HepG2 (cell line): Measurements from ENCODE around the gene MED9. TPM values are rescaled to one million over a fixed set of nuclear protein-coding genes. Genes with fewer than 3 reads are reported as not detected.
A peak's percentile ranks its signal among the peaks of the same experiment; 100 is the strongest.

ENCODE experiments used
- E2F2 ChIP-seq: sonication (generic); formaldehyde crosslinking; IDR thresholded peaks from 2 replicates; pipeline ENCODE4 v1.4.0; 2020; ENCODE audit warnings: missing genetic modification reagents, borderline replicate concordance
- ERF ChIP-seq: IDR thresholded peaks from 2 replicates; pipeline ENCODE4 v1.6.1; 2018; ENCODE audit warnings: missing biosample characterization, missing genetic modification reagents
- ETV6 ChIP-seq: sonication (generic); formaldehyde crosslinking; conservative IDR thresholded peaks from 2 replicates; pipeline ENCODE4 v1.4.0; 2020; ENCODE audit warnings: missing genetic modification reagents
- FOXO1 ChIP-seq: sonication (generic); formaldehyde crosslinking; IDR thresholded peaks from 2 replicates; pipeline ENCODE4 v1.4.0; 2020; ENCODE audit warnings: missing genetic modification reagents
- HMG20B ChIP-seq: conservative IDR thresholded peaks from 2 replicates; pipeline ENCODE4 v1.6.1; 2016; ENCODE audit warnings: missing genetic modification reagents, missing compliant biosample characterization
- HOXA3 ChIP-seq: sonication (generic); formaldehyde crosslinking; IDR thresholded peaks from 2 replicates; pipeline ENCODE4 v1.5.0; 2020; ENCODE audit warnings: missing genetic modification reagents
- KMT2A ChIP-seq: sonication (generic); formaldehyde crosslinking; IDR thresholded peaks from 2 replicates; pipeline ENCODE4 v1.4.0; 2020; ENCODE audit warnings: missing genetic modification reagents
- PPARG ChIP-seq: conservative IDR thresholded peaks from 2 replicates; pipeline ENCODE4 v1.6.1; 2016; ENCODE audit warnings: missing biosample characterization, missing genetic modification reagents
- RARA ChIP-seq: IDR thresholded peaks from 2 replicates; pipeline ENCODE4 v1.6.1; 2016; ENCODE audit warnings: missing genetic modification reagents, missing compliant biosample characterization
- SMAD9 ChIP-seq: sonication (generic); formaldehyde crosslinking; IDR thresholded peaks from 2 replicates; pipeline ENCODE4 v1.5.1; 2020; ENCODE audit warnings: mild to moderate bottlenecking, missing genetic modification reagents
- SMC3 ChIP-seq: IDR thresholded peaks from 2 replicates; pipeline ENCODE4 v1.6.1; 2011; ENCODE audit warnings: low read length, improper control_type of control experiment
- SRF ChIP-seq: IDR thresholded peaks from 2 replicates; pipeline ENCODE4 v1.6.1; 2011; ENCODE audit warnings: mild to moderate bottlenecking, low read depth, low read length, moderate library complexity
- SUZ12 ChIP-seq: fragments of 150-350 bp; IDR thresholded peaks from 2 replicates; pipeline ENCODE4 v1.6.1; 2014; ENCODE audit warnings: low read depth, low read length
- THAP7 ChIP-seq: sonication (generic); formaldehyde crosslinking; IDR thresholded peaks from 2 replicates; pipeline ENCODE4 v1.8.1; 2023; ENCODE audit warnings: mild to moderate bottlenecking, missing genetic modification reagents
- YY1 ChIP-seq: IDR thresholded peaks from 2 replicates; pipeline ENCODE4 v1.6.1; 2011; ENCODE audit warnings: low read length, low read depth, moderate library complexity, mild to moderate bottlenecking; ENCODE audit not compliant: insufficient read depth, insufficient replicate concordance
- ZBTB21 ChIP-seq: sonication (generic); formaldehyde crosslinking; IDR thresholded peaks from 2 replicates; pipeline ENCODE4 v1.4.0; 2020; ENCODE audit warnings: missing genetic modification reagents
- ZBTB26 ChIP-seq: IDR thresholded peaks from 2 replicates; pipeline ENCODE4 v1.6.1; 2016; ENCODE audit warnings: missing compliant biosample characterization, missing genetic modification reagents, borderline replicate concordance
- ZNF264 ChIP-seq: sonication (generic); formaldehyde crosslinking; IDR thresholded peaks from 2 replicates; pipeline ENCODE4 v1.4.0; 2020; ENCODE audit warnings: missing genetic modification reagents
- ZNF512 ChIP-seq: sonication (generic); formaldehyde crosslinking; IDR thresholded peaks from 2 replicates; pipeline ENCODE4 v1.4.0; 2020; ENCODE audit warnings: mild to moderate bottlenecking, missing genetic modification reagents
- ZNF558 ChIP-seq: sonication (generic); formaldehyde crosslinking; IDR thresholded peaks from 2 replicates; pipeline ENCODE4 v1.9.0; 2022; ENCODE audit warnings: mild to moderate bottlenecking, missing genetic modification reagents, borderline replicate concordance
- ZNF691 ChIP-seq: sonication (generic); formaldehyde crosslinking; IDR thresholded peaks from 2 replicates; pipeline ENCODE4 v1.4.0; 2020; ENCODE audit warnings: missing genetic modification reagents, low read depth, mild to moderate bottlenecking, borderline replicate concordance
- ZNF737 ChIP-seq: sonication (generic); formaldehyde crosslinking; IDR thresholded peaks from 2 replicates; pipeline ENCODE4 v1.5.0; 2020; ENCODE audit warnings: missing genetic modification reagents, mild to moderate bottlenecking, borderline replicate concordance
- ZNF761 ChIP-seq: sonication (generic); formaldehyde crosslinking; conservative IDR thresholded peaks from 2 replicates; pipeline ENCODE4 v1.4.0; 2020; ENCODE audit warnings: mild to moderate bottlenecking, missing genetic modification reagents
- ZSCAN20 ChIP-seq: sonication (generic); formaldehyde crosslinking; IDR thresholded peaks from 2 replicates; pipeline ENCODE4 v1.4.0; 2020; ENCODE audit warnings: missing genetic modification reagents, mild to moderate bottlenecking, borderline replicate concordance
- ZSCAN25 ChIP-seq: sonication (generic); formaldehyde crosslinking; IDR thresholded peaks from 2 replicates; pipeline ENCODE4 v1.8.0; 2022; ENCODE audit warnings: mild to moderate bottlenecking, missing genetic modification reagents
- polyA plus RNA-seq, 8 experiments: library from polyadenylated mRNA; depleted of rRNA in 3 of 8; stranded (reverse) in 7 of 8; unstranded in 1 of 8; fragments of >200 nt; fragmentation: Illumina TruSeq in 4 of 8; extraction: Trizol in 4 of 8; gene quantifications; 2 replicates each; pipeline versions ENCODE4 v1.2.1 to v1.2.3, GENCODE V29; 2011 to 2016; ENCODE audit warnings: low read depth in 4 of 8, missing spikeins in 1 of 8, mixed read lengths in 1 of 8; ENCODE audit not compliant: insufficient read depth in 1 of 8
- total RNA-seq, 5 experiments: library from RNA; depleted of rRNA; stranded (reverse); fragments of >200 nt; fragmentation: Illumina TruSeq; extraction: Trizol; gene quantifications; 2 replicates each; pipeline ENCODE4 v1.2.3, GENCODE V29; 2016; ENCODE audit warnings: low read depth in 1 of 5

The MED9 gene
- total and polyA plus RNA-seq, 2 of the 13 experiments (the other 11 are each of a cell fraction or from before 2014, with no cell fraction given) = 11.9 to 15.1 TPM

- TF ChIP-seq ZNF512 (CRISPR knock-in tag) (no peak), ETV6 (CRISPR knock-in tag) (no peak), ZSCAN25 (CRISPR knock-in tag) (no peak; the same call in 1 of the 2 replicates), ZNF558 (CRISPR knock-in tag) (no peak), SUZ12 (no peak), ZNF264 (CRISPR knock-in tag) (no peak), ERF (CRISPR knock-in tag) (peak; percentile 94), ZSCAN20 (CRISPR knock-in tag) (no peak), SMC3 (peak; percentile 5; the same call in 1 of the 2 replicates), PPARG (CRISPR knock-in tag) (peak; percentile 68; the same call in 1 of the 2 replicates), SRF (peak; percentile 98), ZNF737 (CRISPR knock-in tag) (no peak), HMG20B (CRISPR knock-in tag) (0 out of 2 replicates have a peak, but pooled peaks have one; percentile 63), SMAD9 (CRISPR knock-in tag) (no peak), E2F2 (CRISPR knock-in tag) (no peak), ZNF691 (no peak), ZNF761 (CRISPR knock-in tag) (no peak), HOXA3 (CRISPR knock-in tag) (peak; percentile 47; the same call in 1 of the 2 replicates), KMT2A (CRISPR knock-in tag) (no peak), RARA (CRISPR knock-in tag) (peak; percentile 96), ZBTB26 (CRISPR knock-in tag) (peak; percentile 36; the same call in 1 of the 2 replicates), FOXO1 (CRISPR knock-in tag) (peak; percentile 93), YY1 (peak; percentile 22), THAP7 (CRISPR knock-in tag) (no peak), ZBTB21 (peak; percentile 63; the same call in 1 of the 2 replicates)
These were observed 61.9 kb downstream of the MED9 start (continued) for GRCh38 chr17:17538417-17539391.
